HepG2 (cell line): ENCODE results near the gene STK39. TPM values are rescaled to one million over a fixed set of nuclear protein-coding genes. Genes with fewer than 3 reads are reported as not detected.
A peak's percentile ranks its signal among the peaks of the same experiment; 100 is the strongest.

ENCODE experiments used
- ATAC-seq: fragments of 200-7000 bp; cut with Tn5 transposase; 3 replicates; pipeline ENCODE4 v1.9.1; 2020; ENCODE audit warnings: mild to moderate bottlenecking, moderate library complexity
- BruUV-seq: library from RNA; stranded (reverse); fragments of 400-500 nt; replicated peaks from 2 replicates; lab custom pipeline; 2021; lab: Mats Ljungman, UMichigan
- CTCF ChIA-PET: fragments of 300-600 bp; formaldehyde crosslinking; extraction: SDS; loops from one replicate; lab custom pipeline; 2021; ENCODE audit warnings: low total read pairs, inconsistent platforms, low intra/inter-chr PET ratio; lab: Yijun Ruan, JAX
- POLR2A ChIA-PET: fragments of 350-600 bp; sonication (Branson Sonifier 250); formaldehyde crosslinking; loops from one replicate; lab custom pipeline; 2020; ENCODE audit warnings: antibody characterized with exemption, inconsistent platforms; lab: Yijun Ruan, JAX
- DNase-seq: peaks from one replicate; pipeline ENCODE4 v3.0.0-alpha.2; 2015; ENCODE audit warnings: low spot score
- FAIRE-seq: peaks from 3 replicates; lab custom pipeline; 2011; peaks lifted over from hg19 to GRCh38; lab: Jason Lieb, UNC
- H2AFZ ChIP-seq: one replicate; pipeline ENCODE4 v1.6.1; 2011; ENCODE audit warnings: low read length, inconsistent platforms
- H3K27ac ChIP-seq: fragments of 300-600 bp; 3 replicates; pipeline ENCODE4 v1.8.0; 2011; ENCODE audit warnings: mixed run types, mild to moderate bottlenecking, mixed read lengths, low read length, inconsistent platforms; ENCODE audit not compliant: insufficient read depth; ENCODE audit errors: extremely low read length
- H3K27me3 ChIP-seq, 2 experiments: fragments of 200-600 bp in 1 of 2; 2 replicates in 1 of 2; 3 replicates in 1 of 2; pipeline versions ENCODE4 v1.6.0 to v1.8.0; 2011; ENCODE audit warnings: low read length in 2 of 2, mild to moderate bottlenecking in 2 of 2, moderate library complexity in 2 of 2, inconsistent platforms in 1 of 2; ENCODE audit not compliant: insufficient read depth in 2 of 2, control insufficient read depth in 1 of 2
- H3K36me3 ChIP-seq, 2 experiments: fragments of 200-600 bp in 1 of 2; replicated peaks in 1 of 2; 2 replicates in 1 of 2; 3 replicates in 1 of 2; pipeline versions ENCODE4 v1.5.1 to v1.8.0; 2011; ENCODE audit warnings: low read length in 2 of 2, inconsistent platforms in 1 of 2; ENCODE audit not compliant: insufficient read depth in 2 of 2, control insufficient read depth in 1 of 2
- H3K4me1 ChIP-seq: 2 replicates; pipeline ENCODE4 v1.5.1; 2012; ENCODE audit warnings: low read length, inconsistent platforms; ENCODE audit not compliant: insufficient read depth
- H3K4me2 ChIP-seq: 2 replicates; pipeline ENCODE4 v1.6.0; 2011; ENCODE audit warnings: low read depth, low read length, inconsistent platforms
- H3K4me3 ChIP-seq, 3 experiments: fragments of 200-600 bp in 1 of 3; sonication (generic), shearing (Covaris generic) in 1 of 3; replicated peaks in 1 of 3; 2 replicates each; pipeline ENCODE4 v1.5.1; 2011 to 2016; ENCODE audit warnings: low read length in 3 of 3, inconsistent platforms in 2 of 3, low read depth in 2 of 3, mild to moderate bottlenecking in 2 of 3, control low read depth in 1 of 3, mixed read lengths in 1 of 3; ENCODE audit not compliant: insufficient read depth in 1 of 3
- H3K79me2 ChIP-seq: one replicate; pipeline ENCODE4 v1.6.1; 2011; ENCODE audit warnings: low read length, inconsistent platforms; ENCODE audit not compliant: insufficient read depth
- H3K9ac ChIP-seq: 2 replicates; pipeline ENCODE4 v1.6.0; 2011; ENCODE audit warnings: mild to moderate bottlenecking, low read depth, low read length, inconsistent platforms; ENCODE audit not compliant: insufficient read depth
- H3K9me3 ChIP-seq: 2 replicates; pipeline ENCODE4 v1.5.1; 2012; ENCODE audit warnings: mild to moderate bottlenecking, low read length
- H4K20me1 ChIP-seq: 2 replicates; pipeline ENCODE4 v1.6.0; 2011; ENCODE audit warnings: inconsistent platforms, mild to moderate bottlenecking, low read length, moderate library complexity; ENCODE audit not compliant: insufficient read depth
- SP1 ChIP-seq, 2 experiments: fragments of 450-650 bp in 1 of 2; sonication (generic) in 1 of 2; formaldehyde crosslinking in 1 of 2; IDR thresholded peaks; 2 replicates each; pipeline versions ENCODE4 v1.4.0 to v1.6.1; 2016 to 2020; ENCODE audit warnings: missing genetic modification reagents in 1 of 2
- ZNF101 ChIP-seq: sonication (generic); formaldehyde crosslinking; IDR thresholded peaks from 2 replicates; pipeline ENCODE4 v1.4.0; 2020; ENCODE audit warnings: mild to moderate bottlenecking, low read depth, missing genetic modification reagents, borderline replicate concordance
- ZNF160 ChIP-seq: sonication (generic); formaldehyde crosslinking; IDR thresholded peaks from 2 replicates; pipeline ENCODE4 v1.8.0; 2022; ENCODE audit warnings: mild to moderate bottlenecking, inconsistent platforms, missing genetic modification reagents
- ZNF562 ChIP-seq: sonication (generic); formaldehyde crosslinking; IDR thresholded peaks from 2 replicates; pipeline ENCODE4 v1.8.0; 2022; ENCODE audit warnings: missing genetic modification reagents, borderline replicate concordance
- WGBS: methylation state at CpG from one replicate; pipeline ENCODE4 v1.1.6; 2017; ENCODE audit warnings: low lambda C conversion rate; 5-methylcytosine and 5-hydroxymethylcytosine counted together
- in situ Hi-C: cut with HindIII; loops from 2 replicates; pipeline ENCODE4 v1.10.0; 2017; ENCODE audit warnings: low pct_unique_long_range_greater_than_20kb; ENCODE audit not compliant: extremely low pct_ligation_motif_present
- intact Hi-C: fragments of 100-400 bp; cut with micrococcal nuclease; formaldehyde crosslinking; loops from one replicate; pipeline ENCODE4 v1.10.0; 2022; ENCODE audit not compliant: unreplicated experiment
- polyA plus RNA-seq, 8 experiments: library from polyadenylated mRNA; depleted of rRNA in 3 of 8; stranded (reverse) in 7 of 8; unstranded in 1 of 8; fragments of >200 nt; fragmentation: Illumina TruSeq in 4 of 8; extraction: Trizol in 4 of 8; gene quantifications; 2 replicates each; pipeline versions ENCODE4 v1.2.1 to v1.2.3, GENCODE V29; 2011 to 2016; ENCODE audit warnings: low read depth in 4 of 8, missing spikeins in 1 of 8, mixed read lengths in 1 of 8; ENCODE audit not compliant: insufficient read depth in 1 of 8
- total RNA-seq, 5 experiments: library from RNA; depleted of rRNA; stranded (reverse); fragments of >200 nt; fragmentation: Illumina TruSeq; extraction: Trizol; gene quantifications; 2 replicates each; pipeline ENCODE4 v1.2.3, GENCODE V29; 2016; ENCODE audit warnings: low read depth in 1 of 5
- TF ChIP-seq, protein P1 (sequence below): sonication (generic); formaldehyde crosslinking; IDR thresholded peaks from 2 replicates; pipeline ENCODE4 v1.9.0; 2021; ENCODE audit warnings: missing genetic modification reagents, mild to moderate bottlenecking, borderline replicate concordance
- TF ChIP-seq, protein P2 (sequence below): IDR thresholded peaks from 2 replicates; pipeline ENCODE4 v1.4.0; 2020; ENCODE audit warnings: mild to moderate bottlenecking, missing genetic modification reagents
- TF ChIP-seq, protein P3 (sequence below): sonication (generic); formaldehyde crosslinking; IDR thresholded peaks from 2 replicates; pipeline ENCODE4 v1.4.0; 2020; ENCODE audit warnings: missing genetic modification reagents, mild to moderate bottlenecking, borderline replicate concordance
- TF ChIP-seq, protein P4 (sequence below): sonication (generic); formaldehyde crosslinking; IDR thresholded peaks from 2 replicates; pipeline ENCODE4 v1.5.0; 2020; ENCODE audit warnings: mild to moderate bottlenecking, missing genetic modification reagents
- TF ChIP-seq, protein P5 (sequence below): IDR thresholded peaks from 2 replicates; pipeline ENCODE4 v1.6.1; 2012; ENCODE audit warnings: inconsistent platforms
- TF ChIP-seq, protein P6 (sequence below): sonication (generic); formaldehyde crosslinking; IDR thresholded peaks from 2 replicates; pipeline ENCODE4 v1.5.0; 2020; ENCODE audit warnings: missing genetic modification reagents

The STK39 gene
- total and polyA plus RNA-seq, 2 of the 13 experiments (the other 11 are each of a cell fraction or from before 2014, with no cell fraction given), result 27.3 to 38.4 TPM

DNA sequence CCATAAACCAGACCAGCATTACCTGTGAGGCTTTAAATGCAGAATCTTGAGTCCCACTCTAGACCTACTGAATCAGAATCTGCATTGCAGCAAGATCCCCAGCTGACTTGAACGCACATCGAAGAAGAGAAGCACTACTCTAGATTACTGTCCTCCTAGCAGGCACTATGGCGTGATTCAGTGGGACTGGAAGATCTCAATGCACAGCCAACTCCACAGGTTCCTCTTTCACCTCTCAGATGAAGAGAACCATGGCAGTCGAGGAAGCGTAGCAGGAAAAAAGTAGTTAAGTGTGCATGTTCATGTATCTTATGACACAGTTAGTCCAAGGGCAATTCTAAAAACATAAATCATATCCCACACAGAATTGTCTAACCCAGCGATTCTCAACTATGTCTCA, 97.4 kb downstream of the STK39 start:
- peak; percentile 19; the same call in 1 of the 3 replicates for ATAC-seq
- no peaks in the 10 kb centered on the region for H3K79me2 ChIP-seq
- TF ChIP-seq, protein P1, sequence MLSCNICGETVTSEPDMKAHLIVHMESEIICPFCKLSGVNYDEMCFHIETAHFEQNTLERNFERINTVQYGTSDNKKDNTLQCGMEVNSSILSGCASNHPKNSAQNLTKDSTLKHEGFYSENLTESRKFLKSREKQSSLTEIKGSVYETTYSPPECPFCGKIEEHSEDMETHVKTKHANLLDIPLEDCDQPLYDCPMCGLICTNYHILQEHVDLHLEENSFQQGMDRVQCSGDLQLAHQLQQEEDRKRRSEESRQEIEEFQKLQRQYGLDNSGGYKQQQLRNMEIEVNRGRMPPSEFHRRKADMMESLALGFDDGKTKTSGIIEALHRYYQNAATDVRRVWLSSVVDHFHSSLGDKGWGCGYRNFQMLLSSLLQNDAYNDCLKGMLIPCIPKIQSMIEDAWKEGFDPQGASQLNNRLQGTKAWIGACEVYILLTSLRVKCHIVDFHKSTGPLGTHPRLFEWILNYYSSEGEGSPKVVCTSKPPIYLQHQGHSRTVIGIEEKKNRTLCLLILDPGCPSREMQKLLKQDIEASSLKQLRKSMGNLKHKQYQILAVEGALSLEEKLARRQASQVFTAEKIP (CRISPR knock-in tag), result no peak
- TF ChIP-seq, protein P2, sequence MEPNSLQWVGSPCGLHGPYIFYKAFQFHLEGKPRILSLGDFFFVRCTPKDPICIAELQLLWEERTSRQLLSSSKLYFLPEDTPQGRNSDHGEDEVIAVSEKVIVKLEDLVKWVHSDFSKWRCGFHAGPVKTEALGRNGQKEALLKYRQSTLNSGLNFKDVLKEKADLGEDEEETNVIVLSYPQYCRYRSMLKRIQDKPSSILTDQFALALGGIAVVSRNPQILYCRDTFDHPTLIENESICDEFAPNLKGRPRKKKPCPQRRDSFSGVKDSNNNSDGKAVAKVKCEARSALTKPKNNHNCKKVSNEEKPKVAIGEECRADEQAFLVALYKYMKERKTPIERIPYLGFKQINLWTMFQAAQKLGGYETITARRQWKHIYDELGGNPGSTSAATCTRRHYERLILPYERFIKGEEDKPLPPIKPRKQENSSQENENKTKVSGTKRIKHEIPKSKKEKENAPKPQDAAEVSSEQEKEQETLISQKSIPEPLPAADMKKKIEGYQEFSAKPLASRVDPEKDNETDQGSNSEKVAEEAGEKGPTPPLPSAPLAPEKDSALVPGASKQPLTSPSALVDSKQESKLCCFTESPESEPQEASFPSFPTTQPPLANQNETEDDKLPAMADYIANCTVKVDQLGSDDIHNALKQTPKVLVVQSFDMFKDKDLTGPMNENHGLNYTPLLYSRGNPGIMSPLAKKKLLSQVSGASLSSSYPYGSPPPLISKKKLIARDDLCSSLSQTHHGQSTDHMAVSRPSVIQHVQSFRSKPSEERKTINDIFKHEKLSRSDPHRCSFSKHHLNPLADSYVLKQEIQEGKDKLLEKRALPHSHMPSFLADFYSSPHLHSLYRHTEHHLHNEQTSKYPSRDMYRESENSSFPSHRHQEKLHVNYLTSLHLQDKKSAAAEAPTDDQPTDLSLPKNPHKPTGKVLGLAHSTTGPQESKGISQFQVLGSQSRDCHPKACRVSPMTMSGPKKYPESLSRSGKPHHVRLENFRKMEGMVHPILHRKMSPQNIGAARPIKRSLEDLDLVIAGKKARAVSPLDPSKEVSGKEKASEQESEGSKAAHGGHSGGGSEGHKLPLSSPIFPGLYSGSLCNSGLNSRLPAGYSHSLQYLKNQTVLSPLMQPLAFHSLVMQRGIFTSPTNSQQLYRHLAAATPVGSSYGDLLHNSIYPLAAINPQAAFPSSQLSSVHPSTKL (CRISPR knock-in tag), result no peak
- no peak for TF ChIP-seq ZNF160
- TF ChIP-seq, protein P3, sequence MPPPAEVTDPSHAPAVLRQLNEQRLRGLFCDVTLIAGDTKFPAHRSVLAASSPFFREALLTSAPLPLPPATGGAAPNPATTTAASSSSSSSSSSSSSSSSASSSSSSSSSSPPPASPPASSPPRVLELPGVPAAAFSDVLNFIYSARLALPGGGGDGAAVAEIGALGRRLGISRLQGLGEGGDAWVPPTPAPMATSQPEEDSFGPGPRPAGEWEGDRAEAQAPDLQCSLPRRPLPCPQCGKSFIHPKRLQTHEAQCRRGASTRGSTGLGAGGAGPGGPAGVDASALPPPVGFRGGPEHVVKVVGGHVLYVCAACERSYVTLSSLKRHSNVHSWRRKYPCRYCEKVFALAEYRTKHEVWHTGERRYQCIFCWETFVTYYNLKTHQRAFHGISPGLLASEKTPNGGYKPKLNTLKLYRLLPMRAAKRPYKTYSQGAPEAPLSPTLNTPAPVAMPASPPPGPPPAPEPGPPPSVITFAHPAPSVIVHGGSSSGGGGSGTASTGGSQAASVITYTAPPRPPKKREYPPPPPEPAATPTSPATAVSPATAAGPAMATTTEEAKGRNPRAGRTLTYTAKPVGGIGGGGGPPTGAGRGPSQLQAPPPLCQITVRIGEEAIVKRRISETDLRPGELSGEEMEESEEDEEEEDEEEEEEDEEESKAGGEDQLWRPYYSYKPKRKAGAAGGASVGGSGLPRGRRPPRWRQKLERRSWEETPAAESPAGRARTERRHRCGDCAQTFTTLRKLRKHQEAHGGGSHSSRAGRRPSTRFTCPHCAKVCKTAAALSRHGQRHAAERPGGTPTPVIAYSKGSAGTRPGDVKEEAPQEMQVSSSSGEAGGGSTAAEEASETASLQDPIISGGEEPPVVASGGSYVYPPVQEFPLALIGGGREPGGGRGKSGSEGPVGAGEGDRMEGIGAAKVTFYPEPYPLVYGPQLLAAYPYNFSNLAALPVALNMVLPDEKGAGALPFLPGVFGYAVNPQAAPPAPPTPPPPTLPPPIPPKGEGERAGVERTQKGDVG (CRISPR knock-in tag), result no peak
- TF ChIP-seq, protein P4, sequence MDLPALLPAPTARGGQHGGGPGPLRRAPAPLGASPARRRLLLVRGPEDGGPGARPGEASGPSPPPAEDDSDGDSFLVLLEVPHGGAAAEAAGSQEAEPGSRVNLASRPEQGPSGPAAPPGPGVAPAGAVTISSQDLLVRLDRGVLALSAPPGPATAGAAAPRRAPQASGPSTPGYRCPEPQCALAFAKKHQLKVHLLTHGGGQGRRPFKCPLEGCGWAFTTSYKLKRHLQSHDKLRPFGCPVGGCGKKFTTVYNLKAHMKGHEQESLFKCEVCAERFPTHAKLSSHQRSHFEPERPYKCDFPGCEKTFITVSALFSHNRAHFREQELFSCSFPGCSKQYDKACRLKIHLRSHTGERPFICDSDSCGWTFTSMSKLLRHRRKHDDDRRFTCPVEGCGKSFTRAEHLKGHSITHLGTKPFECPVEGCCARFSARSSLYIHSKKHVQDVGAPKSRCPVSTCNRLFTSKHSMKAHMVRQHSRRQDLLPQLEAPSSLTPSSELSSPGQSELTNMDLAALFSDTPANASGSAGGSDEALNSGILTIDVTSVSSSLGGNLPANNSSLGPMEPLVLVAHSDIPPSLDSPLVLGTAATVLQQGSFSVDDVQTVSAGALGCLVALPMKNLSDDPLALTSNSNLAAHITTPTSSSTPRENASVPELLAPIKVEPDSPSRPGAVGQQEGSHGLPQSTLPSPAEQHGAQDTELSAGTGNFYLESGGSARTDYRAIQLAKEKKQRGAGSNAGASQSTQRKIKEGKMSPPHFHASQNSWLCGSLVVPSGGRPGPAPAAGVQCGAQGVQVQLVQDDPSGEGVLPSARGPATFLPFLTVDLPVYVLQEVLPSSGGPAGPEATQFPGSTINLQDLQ (CRISPR knock-in tag), result no peak
- no peak for TF ChIP-seq ZNF562 (CRISPR knock-in tag)
- TF ChIP-seq, protein P5, sequence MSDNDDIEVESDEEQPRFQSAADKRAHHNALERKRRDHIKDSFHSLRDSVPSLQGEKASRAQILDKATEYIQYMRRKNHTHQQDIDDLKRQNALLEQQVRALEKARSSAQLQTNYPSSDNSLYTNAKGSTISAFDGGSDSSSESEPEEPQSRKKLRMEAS, result no peak
- no peak for TF ChIP-seq ZNF101
- TF ChIP-seq, protein P6, sequence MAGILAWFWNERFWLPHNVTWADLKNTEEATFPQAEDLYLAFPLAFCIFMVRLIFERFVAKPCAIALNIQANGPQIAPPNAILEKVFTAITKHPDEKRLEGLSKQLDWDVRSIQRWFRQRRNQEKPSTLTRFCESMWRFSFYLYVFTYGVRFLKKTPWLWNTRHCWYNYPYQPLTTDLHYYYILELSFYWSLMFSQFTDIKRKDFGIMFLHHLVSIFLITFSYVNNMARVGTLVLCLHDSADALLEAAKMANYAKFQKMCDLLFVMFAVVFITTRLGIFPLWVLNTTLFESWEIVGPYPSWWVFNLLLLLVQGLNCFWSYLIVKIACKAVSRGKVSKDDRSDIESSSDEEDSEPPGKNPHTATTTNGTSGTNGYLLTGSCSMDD (CRISPR knock-in tag), result no peak
- TF ChIP-seq SP1 (IDR thresholded peaks at IDR 0.05), result no peak
- TF ChIP-seq SP1 (CRISPR knock-in tag; IDR thresholded peaks at IDR 0.05), result no peak

More for the DNA sequence above, 97.4 kb downstream of the STK39 start:
- Histone ChIP-seq H3K36me3 (peaks cover 1 to 29% of the 10 kb centered on the region in 2 experiments; a peak in 3 of 5 replicates), H3K9me3 (no peaks in the 10 kb centered on the region), H3K4me2 (peak overlapping the region; percentile 26; the same call in 1 of the 2 replicates), H3K27ac (peak overlapping the region; percentile 20), H3K9ac (no peak overlapping the region), H3K27me3 (no peaks in the 10 kb centered on the region), H3K4me1 (peaks cover 62% of the 10 kb centered on the region), H4K20me1 (no peaks in the 10 kb centered on the region), H2AFZ (no peak overlapping the region), H3K4me3 (no peak overlapping the region)
- BruUV-seq, result no TSS peak
- intact Hi-C loops (no loop called here), in situ Hi-C loops (loop anchor here (5.0 to 25.0 kb wide), 2 partner anchors 97 to 762 kb away; partner anchors contain the start of genes G6PC2 and STK39)
- no peak for DNase-seq
- CTCF ChIA-PET, result no interaction called here
- FAIRE-seq, result no peak
- 99% methylated on average over 6 of the region's 6 CpGs for WGBS
- POLR2A ChIA-PET, result no interaction called here
